ENCODE data around the gene YIF1B.

DNA sequence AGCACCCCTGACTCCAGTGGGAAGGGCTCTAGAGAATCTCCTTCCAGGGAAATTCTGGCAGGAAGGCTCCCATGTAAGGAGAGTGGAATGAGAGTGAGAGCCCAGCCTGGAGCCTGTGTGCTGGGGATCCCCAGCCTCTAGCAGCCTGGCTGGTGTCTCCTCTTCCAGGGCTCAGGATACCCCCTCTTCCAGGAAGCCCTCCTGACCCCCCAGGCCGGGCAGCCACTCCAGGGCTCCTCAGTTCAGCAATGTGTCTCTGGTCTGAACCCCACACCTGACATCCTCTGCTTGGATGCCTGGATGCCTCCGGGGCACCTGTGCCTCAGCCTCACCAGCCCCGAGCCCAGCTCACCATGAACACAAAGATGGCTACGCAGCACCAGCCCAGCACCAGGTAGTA is 8.7 kb downstream of the YIF1B start:
- no peak for TF ChIP-seq BACH2 (CRISPR knock-in tag; IDR thresholded peaks at IDR 0.05; ENCODE audit: borderline replicate concordance)
- TF ChIP-seq SNAI2 (CRISPR knock-in tag; IDR thresholded peaks at IDR 0.05), result no peak
- TF ChIP-seq, protein P1, sequence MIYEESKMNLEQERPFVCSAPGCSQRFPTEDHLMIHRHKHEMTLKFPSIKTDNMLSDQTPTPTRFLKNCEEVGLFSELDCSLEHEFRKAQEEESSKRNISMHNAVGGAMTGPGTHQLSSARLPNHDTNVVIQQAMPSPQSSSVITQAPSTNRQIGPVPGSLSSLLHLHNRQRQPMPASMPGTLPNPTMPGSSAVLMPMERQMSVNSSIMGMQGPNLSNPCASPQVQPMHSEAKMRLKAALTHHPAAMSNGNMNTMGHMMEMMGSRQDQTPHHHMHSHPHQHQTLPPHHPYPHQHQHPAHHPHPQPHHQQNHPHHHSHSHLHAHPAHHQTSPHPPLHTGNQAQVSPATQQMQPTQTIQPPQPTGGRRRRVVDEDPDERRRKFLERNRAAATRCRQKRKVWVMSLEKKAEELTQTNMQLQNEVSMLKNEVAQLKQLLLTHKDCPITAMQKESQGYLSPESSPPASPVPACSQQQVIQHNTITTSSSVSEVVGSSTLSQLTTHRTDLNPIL (CRISPR knock-in tag; IDR thresholded peaks at IDR 0.05; ENCODE audit: low read depth), result no peak
- no peak for TF ChIP-seq ISL1 (CRISPR knock-in tag; IDR thresholded peaks at IDR 0.05)
- TF ChIP-seq, protein P2, sequence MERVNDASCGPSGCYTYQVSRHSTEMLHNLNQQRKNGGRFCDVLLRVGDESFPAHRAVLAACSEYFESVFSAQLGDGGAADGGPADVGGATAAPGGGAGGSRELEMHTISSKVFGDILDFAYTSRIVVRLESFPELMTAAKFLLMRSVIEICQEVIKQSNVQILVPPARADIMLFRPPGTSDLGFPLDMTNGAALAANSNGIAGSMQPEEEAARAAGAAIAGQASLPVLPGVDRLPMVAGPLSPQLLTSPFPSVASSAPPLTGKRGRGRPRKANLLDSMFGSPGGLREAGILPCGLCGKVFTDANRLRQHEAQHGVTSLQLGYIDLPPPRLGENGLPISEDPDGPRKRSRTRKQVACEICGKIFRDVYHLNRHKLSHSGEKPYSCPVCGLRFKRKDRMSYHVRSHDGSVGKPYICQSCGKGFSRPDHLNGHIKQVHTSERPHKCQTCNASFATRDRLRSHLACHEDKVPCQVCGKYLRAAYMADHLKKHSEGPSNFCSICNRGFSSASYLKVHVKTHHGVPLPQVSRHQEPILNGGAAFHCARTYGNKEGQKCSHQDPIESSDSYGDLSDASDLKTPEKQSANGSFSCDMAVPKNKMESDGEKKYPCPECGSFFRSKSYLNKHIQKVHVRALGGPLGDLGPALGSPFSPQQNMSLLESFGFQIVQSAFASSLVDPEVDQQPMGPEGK (CRISPR knock-in tag; IDR thresholded peaks at IDR 0.05; ENCODE audit: borderline replicate concordance), result no peak
- TF ChIP-seq OSR1 (CRISPR knock-in tag; IDR thresholded peaks at IDR 0.05), result no peak
- TF ChIP-seq ESRRG (CRISPR knock-in tag; IDR thresholded peaks at IDR 0.05), result no peak
- TF ChIP-seq ZFP3 (CRISPR knock-in tag; IDR thresholded peaks at IDR 0.05), result no peak
- TF ChIP-seq RARB (CRISPR knock-in tag; IDR thresholded peaks at IDR 0.05), result no peak
- TF ChIP-seq ZC3H10 (CRISPR knock-in tag; IDR thresholded peaks at IDR 0.05), result no peak
- no peak for TF ChIP-seq TCF4 (CRISPR knock-in tag; IDR thresholded peaks at IDR 0.05; ENCODE audit: borderline replicate concordance)
- TF ChIP-seq CSDC2 (CRISPR knock-in tag; IDR thresholded peaks at IDR 0.05), result no peak
- no peak for TF ChIP-seq GLIS3 (CRISPR knock-in tag; IDR thresholded peaks at IDR 0.05)
- TF ChIP-seq ZNF565 (CRISPR knock-in tag; conservative IDR thresholded peaks at IDR 0.05; ENCODE audit: low read depth), result no peak
